Activated naive CD4-positive, alpha-beta T cell treated with anti-CD3 and anti-CD28 coated beads, Interleukin-2, amount 50 U/mL, for 24 hours (primary cell): ENCODE data around the gene NPM1.

Source experiments
- H3K27ac Mint-ChIP-seq: one replicate; pipeline ENCODE4 v1.8.0; 2021; ENCODE audit warnings: mild to moderate bottlenecking, mixed read lengths
- H3K27me3 Mint-ChIP-seq: one replicate; pipeline ENCODE4 v1.8.0; 2021; ENCODE audit warnings: mixed read lengths
- H3K36me3 Mint-ChIP-seq: one replicate; pipeline ENCODE4 v1.8.0; 2021; ENCODE audit warnings: mixed read lengths
- H3K4me1 Mint-ChIP-seq: one replicate; pipeline ENCODE4 v1.8.0; 2021; ENCODE audit warnings: mixed read lengths
- H3K4me3 Mint-ChIP-seq: one replicate; pipeline ENCODE4 v1.8.0; 2021; ENCODE audit warnings: mild to moderate bottlenecking, mixed read lengths
- H3K9me3 Mint-ChIP-seq: one replicate; pipeline ENCODE4 v1.8.0; 2021; ENCODE audit warnings: mixed read lengths

The NPM1 gene

DNA sequence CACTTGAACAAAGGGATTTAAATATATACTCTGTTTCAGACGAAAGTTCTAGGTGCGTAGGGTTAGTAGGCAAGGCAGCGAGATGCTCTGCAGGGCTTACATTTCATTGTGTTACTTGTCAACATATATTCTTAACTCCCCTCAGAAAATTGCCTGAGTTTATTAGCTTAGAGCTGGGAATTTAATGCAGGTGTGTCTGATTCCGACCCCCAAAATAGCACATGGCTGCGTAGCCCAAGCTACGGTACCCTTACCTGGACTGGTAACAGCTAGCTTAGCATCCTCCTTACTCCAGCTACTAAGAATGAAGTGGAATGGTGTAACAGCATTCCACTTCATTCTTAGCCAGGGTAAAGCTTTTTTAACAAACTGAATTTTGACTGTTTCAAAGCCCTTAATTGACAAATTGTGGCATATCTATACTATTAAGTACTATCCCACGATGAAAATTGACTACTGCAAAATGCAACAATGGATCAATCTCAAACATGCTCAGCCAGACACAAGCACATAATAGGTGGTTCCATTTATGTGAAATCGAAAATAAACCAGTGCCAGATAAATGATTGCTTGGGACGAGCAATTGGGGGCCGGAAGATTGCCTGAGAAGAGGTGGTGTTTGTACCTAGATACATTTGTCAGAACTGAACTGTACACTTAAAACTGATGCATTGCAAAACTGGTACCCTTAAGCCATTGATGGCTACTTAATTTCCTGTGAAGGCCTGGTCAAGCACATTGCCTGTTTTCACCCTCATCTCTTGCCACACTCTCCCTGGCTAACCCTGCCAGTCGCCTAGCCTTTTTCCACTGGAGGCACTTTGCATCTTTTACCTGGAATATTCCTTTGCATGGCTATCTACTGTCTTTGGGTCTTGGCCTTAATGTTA, 28.8 kb downstream of the NPM1 start:
- Mint-ChIP-seq H3K27ac (no peak overlapping the region), H3K4me3 (no peak overlapping the region), H3K36me3 (peaks cover 15% of the 10 kb centered on the region), H3K4me1 (peaks cover 27% of the 10 kb centered on the region), H3K27me3 (peaks cover 3% of the 10 kb centered on the region), H3K9me3 (no peaks in the 10 kb centered on the region)

DNA sequence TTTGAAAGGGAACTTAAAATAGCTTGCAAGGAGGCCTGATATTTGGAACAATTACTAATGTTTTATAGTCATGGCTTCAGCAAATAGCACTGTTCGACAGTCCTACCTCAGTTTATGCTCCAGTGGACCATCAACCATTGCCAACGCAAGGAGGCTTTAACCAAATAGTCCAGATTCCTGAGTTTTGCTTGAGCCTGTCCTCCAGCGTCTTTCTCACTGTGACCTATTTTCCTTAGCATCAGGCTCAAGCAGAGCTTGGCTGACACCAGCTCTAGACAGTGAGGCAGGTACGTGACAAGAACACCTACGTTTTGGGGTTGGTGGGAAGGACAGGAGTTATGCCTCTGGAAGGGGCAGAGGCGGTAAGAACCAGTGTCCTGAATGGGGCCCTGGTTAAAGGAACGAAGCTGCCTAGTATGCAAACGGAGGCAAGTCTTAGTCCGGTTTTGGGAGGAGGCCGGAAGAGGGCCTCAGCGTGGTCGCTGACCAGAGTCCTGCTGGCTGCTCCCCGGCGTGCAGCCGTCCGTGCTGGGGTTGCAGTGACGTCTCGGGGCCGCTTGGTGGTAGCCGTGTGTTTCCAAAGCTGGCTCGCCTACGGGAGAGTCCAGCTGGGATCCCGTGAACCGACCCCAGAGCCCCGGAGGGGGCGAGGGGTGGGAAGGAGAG, 30.8 kb downstream of the NPM1 start:
- H3K4me3 Mint-ChIP-seq: peak overlapping the region; percentile 79
- H3K27me3 Mint-ChIP-seq: peaks cover 5% of the 10 kb centered on the region
- no peak overlapping the region for H3K27ac Mint-ChIP-seq
- H3K36me3 Mint-ChIP-seq: peaks cover 1% of the 10 kb centered on the region
- peaks cover 13% of the 10 kb centered on the region for H3K4me1 Mint-ChIP-seq
- H3K9me3 Mint-ChIP-seq: no peaks in the 10 kb centered on the region

- Mint-ChIP-seq H3K9me3 (no peaks in the 10 kb centered on the region), H3K4me3 (peak within 1 kb of the TSS; percentile 80), H3K27me3 (peaks cover 6% of the 10 kb centered on the region), H3K27ac (peak within 1 kb of the TSS; percentile 62), H3K36me3 (peaks cover 1% of the 10 kb centered on the region), H3K4me1 (peaks cover 13% of the 10 kb centered on the region)
Measured at GRCh38 chr5:171418982-171419687, 31.5 kb downstream of the NPM1 start, which contains the start of gene FGF18. Gene FGF18, plus strand, starts transcription at chr5:171419647. Its CDS starts 553 bp downstream, at chr5:171420200.

- H3K4me1 Mint-ChIP-seq: peaks cover 13% of the 10 kb centered on the region
- H3K9me3 Mint-ChIP-seq: no peaks in the 10 kb centered on the region
- H3K27me3 Mint-ChIP-seq: peaks cover 6% of the 10 kb centered on the region
- H3K4me3 Mint-ChIP-seq: peak overlapping the region; percentile 80
- no peaks in the 10 kb centered on the region for H3K36me3 Mint-ChIP-seq
- H3K27ac Mint-ChIP-seq: peak overlapping the region; percentile 62
Measured at GRCh38 chr5:171419688-171420430, 32.2 kb downstream of the NPM1 start.

GRCh38 chr5:171420431-171421241, 33.0 kb downstream of the NPM1 start:
- Mint-ChIP-seq H3K27ac (no peak overlapping the region), H3K9me3 (no peaks in the 10 kb centered on the region), H3K27me3 (peaks cover 6% of the 10 kb centered on the region), H3K4me3 (peak overlapping the region; percentile 80), H3K36me3 (no peaks in the 10 kb centered on the region), H3K4me1 (peaks cover 13% of the 10 kb centered on the region)

DNA sequence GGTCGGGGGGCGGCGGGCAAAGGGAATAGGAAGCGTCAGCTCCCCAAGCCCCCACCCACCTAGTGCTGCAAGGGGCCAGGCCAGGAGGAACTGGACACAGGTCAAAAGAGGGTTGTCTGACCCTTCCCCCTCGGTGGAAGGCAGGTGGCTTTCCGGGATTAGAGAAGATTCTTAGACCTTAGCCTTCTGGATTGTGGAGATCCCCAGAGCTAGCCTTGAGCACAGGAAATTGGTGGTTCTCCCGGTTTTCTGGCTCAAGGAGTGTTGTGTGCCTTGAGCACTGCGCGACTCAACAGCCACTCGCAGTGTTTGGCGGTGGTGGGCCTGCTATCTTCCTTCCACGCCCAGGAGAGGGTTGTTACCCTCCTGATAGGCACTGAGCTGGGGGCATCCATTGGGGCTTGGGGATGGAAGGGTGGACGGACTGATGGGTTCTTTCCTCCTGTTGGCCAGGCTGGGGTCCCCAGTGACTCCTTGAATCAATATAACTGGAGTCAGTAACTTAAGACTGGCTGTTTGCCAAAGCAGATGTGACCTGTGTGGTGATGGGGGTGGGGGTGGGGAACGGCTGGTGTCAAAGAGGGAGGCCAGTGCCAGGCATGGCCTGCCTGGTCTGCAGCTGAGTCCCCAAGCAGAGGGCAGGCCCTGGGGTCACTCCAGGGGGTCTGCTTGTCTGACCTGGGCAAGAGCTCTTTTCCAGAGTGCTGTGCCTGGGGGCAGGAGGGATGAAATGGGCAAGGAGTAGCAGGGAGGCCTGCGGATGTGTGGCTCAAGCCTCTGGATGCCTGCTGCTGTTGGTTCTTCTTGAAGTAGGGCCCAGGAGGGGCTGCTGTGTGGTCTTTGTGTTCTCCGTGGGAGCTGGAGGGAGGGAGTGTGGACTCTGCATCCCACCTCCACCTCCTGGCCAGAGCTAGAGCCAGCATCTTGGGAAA, 33.9 kb downstream of the NPM1 start:
- Mint-ChIP-seq H3K36me3 (no peaks in the 10 kb centered on the region), H3K27ac (no peak overlapping the region), H3K4me1 (peaks cover 13% of the 10 kb centered on the region), H3K27me3 (peaks cover 6% of the 10 kb centered on the region), H3K4me3 (no peak overlapping the region), H3K9me3 (no peaks in the 10 kb centered on the region)

DNA sequence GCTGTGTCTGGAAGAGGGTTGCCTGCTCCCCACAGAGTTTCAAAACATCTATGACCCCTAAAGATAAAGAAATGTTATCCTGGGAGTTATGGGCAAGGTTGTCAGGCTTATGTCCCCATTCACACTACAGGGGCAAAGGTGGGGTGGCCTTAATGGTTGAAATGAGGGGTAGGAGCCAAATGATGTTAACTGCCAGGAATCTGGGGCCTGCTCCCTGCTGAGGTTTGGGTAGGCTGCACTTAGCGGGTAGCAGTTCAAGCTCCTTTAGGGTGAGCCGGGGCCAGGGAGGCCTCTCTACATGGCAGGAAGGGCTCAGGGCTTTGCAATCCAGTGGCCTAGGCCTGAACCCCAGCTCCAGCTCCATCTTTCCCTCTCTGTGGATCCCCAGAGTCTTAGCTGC, 34.8 kb downstream of the NPM1 start:
- Mint-ChIP-seq H3K4me3 (no peak overlapping the region), H3K36me3 (no peaks in the 10 kb centered on the region), H3K4me1 (peaks cover 13% of the 10 kb centered on the region), H3K9me3 (no peaks in the 10 kb centered on the region), H3K27ac (no peak overlapping the region), H3K27me3 (peaks cover 6% of the 10 kb centered on the region)

DNA sequence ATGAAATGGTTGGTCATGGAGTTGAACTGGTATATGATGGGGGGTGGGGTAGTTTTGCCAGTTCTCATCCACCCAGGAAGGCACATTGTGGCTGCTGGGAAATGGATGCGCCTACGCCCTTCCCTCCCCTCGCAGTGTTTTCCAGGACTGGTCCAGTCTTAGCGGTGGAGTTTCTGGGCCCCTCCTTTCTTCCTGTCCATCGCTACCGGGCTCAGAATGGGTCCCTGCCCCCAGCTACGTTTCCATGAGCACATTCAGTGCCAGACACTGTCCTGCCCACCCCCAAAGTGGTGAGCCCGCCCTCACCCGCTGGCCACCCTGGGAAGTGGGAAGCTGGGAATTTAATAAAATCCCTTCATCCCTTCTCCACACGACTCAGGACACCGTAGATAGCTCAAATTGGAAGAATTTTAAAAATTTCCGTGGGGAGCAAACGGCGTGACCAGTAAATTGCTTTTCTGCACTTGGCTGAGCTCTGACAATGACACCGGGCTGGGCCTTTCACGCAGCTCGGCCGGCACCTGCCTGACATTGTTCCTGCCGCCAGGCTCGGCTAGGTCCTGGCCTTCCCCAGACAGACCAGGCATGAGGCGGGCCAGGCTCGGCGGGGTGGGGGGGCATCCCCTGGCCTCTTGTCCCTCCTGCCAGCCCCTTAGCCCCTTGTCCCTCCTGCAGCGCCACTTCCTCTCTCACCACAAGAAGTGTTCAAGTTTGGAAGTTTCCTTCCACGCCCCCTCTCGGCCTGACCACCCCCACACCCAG, 35.4 kb downstream of the NPM1 start:
- peaks cover 13% of the 10 kb centered on the region for H3K4me1 Mint-ChIP-seq
- no peaks in the 10 kb centered on the region for H3K9me3 Mint-ChIP-seq
- no peaks in the 10 kb centered on the region for H3K36me3 Mint-ChIP-seq
- H3K27ac Mint-ChIP-seq: no peak overlapping the region
- H3K27me3 Mint-ChIP-seq: peaks cover 6% of the 10 kb centered on the region
- H3K4me3 Mint-ChIP-seq: no peak overlapping the region

DNA sequence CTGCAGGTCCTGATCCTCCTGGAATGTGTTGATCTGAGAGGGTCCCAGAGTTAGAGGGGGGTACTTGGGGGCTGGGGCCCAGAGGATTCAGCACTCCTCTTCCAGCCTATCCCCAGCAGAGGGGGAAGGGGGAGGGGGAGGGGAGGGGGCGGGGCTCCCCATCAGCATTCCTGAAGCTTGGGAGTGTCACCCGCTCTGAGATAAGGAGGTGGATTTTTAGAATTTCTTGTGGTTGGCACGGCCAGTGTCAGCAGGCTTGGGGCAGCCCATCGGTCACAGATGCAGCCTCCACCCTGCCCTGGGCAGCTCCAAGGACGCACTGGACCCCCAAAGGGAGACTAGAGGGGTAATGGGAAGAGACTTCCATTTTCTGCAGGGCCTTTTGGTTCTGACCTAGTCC, 37.1 kb downstream of the NPM1 start:
- Mint-ChIP-seq H3K27me3 (peaks cover 6% of the 10 kb centered on the region), H3K36me3 (no peaks in the 10 kb centered on the region), H3K9me3 (no peaks in the 10 kb centered on the region)

GRCh38 chr5:171425596-171426244, 38.1 kb downstream of the NPM1 start:
- H3K27ac Mint-ChIP-seq: no peak overlapping the region
- H3K9me3 Mint-ChIP-seq: no peaks in the 10 kb centered on the region
- H3K36me3 Mint-ChIP-seq: no peaks in the 10 kb centered on the region
- peaks cover 5% of the 10 kb centered on the region for H3K4me1 Mint-ChIP-seq
- no peak overlapping the region for H3K4me3 Mint-ChIP-seq
- H3K27me3 Mint-ChIP-seq: peaks cover 6% of the 10 kb centered on the region

More for the DNA sequence above, 37.1 kb downstream of the NPM1 start:
- Mint-ChIP-seq H3K27ac (no peak overlapping the region), H3K4me3 (no peak overlapping the region), H3K4me1 (peaks cover 9% of the 10 kb centered on the region)

DNA sequence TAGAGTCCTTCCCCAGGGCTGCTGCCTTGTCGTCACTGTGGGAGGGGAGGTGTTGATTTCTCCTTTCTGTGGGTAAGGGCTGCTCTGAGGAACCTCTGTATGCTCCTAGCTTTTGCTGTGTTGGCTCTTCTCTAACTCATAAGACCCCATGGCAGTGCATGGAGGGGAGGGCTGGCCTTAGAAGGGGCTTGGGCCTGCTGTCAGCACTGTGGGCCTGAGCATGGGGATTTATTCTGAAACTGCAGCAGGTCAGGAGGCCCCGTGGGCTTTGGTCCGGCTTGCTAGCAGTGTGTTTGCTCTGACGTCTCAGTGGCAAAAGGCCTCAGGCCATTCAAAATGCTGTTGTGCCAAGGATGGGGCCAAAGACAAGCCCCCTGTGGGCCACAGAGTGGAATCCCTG, 38.6 kb downstream of the NPM1 start:
- no peak overlapping the region for H3K4me3 Mint-ChIP-seq
- H3K27me3 Mint-ChIP-seq: peaks cover 3% of the 10 kb centered on the region
- H3K27ac Mint-ChIP-seq: no peak overlapping the region
- H3K36me3 Mint-ChIP-seq: no peaks in the 10 kb centered on the region
- no peaks in the 10 kb centered on the region for H3K9me3 Mint-ChIP-seq
- no peaks in the 10 kb centered on the region for H3K4me1 Mint-ChIP-seq

DNA sequence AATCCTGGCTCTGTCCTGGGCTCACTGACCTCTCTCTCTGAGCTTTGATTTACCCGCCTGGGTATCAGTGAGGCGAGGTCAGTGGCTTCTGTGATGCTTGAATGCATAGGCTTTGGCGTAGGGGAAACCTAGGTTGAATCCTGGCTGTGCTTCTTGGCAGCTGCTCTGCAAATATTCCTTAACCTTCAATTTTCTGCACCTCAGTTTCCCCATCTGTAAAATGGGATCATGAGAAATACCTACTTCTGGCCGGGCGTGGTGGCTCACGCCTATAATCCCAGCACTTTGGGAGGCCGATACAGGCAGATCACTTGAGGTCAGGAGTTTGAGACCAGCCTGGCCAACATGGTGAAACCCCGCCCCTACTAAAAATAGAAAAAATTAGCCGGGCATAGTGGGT, 39.0 kb downstream of the NPM1 start:
- Mint-ChIP-seq H3K4me1 (no peaks in the 10 kb centered on the region), H3K4me3 (no peak overlapping the region)

More for the DNA sequence above, 39.0 kb downstream of the NPM1 start:
- Mint-ChIP-seq H3K27ac (no peak overlapping the region), H3K9me3 (no peaks in the 10 kb centered on the region), H3K36me3 (no peaks in the 10 kb centered on the region), H3K27me3 (peaks cover 3% of the 10 kb centered on the region)
